Keratinocyte (primary cell): ENCODE results near the gene ETAA1. TPM values are rescaled to one million over a fixed set of nuclear protein-coding genes. Genes with fewer than 3 reads are reported as not detected.

Experiments used
- DNase-seq: peaks from one replicate; pipeline ENCODE4 v3.0.0-alpha.2; 2011; ENCODE audit warnings: low read depth, missing footprints, low spot score
- FAIRE-seq: peaks from 2 replicates; lab custom pipeline; 2011; peaks lifted over from hg19 to GRCh38; lab: Jason Lieb, UNC
- H2AFZ ChIP-seq: 2 replicates; pipeline ENCODE4 v1.6.0; 2012; ENCODE audit warnings: low read length, control low read depth, inconsistent platforms; ENCODE audit not compliant: control insufficient read depth
- H3K27ac ChIP-seq: 2 replicates; pipeline ENCODE4 v1.5.1; 2011; ENCODE audit warnings: low read length; ENCODE audit not compliant: control insufficient read depth, insufficient read depth
- H3K27me3 ChIP-seq: 3 replicates; pipeline ENCODE4 v1.6.0; 2011; ENCODE audit warnings: low read length; ENCODE audit not compliant: control insufficient read depth, insufficient read depth; ENCODE audit errors: extremely low read depth
- H3K36me3 ChIP-seq, 2 experiments: 2 replicates in 1 of 2; 3 replicates in 1 of 2; pipeline ENCODE4 v1.5.1; 2011; ENCODE audit warnings: low read length in 2 of 2, mild to moderate bottlenecking in 1 of 2; ENCODE audit not compliant: control insufficient read depth in 2 of 2, insufficient read depth in 2 of 2; ENCODE audit errors: extremely low read depth in 1 of 2
- H3K4me1 ChIP-seq: 3 replicates; pipeline ENCODE4 v1.5.1; 2011; ENCODE audit warnings: low read length; ENCODE audit not compliant: control insufficient read depth, insufficient read depth; ENCODE audit errors: extremely low read depth
- H3K4me2 ChIP-seq: 3 replicates; pipeline ENCODE4 v1.6.0; 2011; ENCODE audit warnings: low read depth, low read length; ENCODE audit not compliant: control insufficient read depth, insufficient read depth; ENCODE audit errors: extremely low read depth
- H3K4me3 ChIP-seq, 3 experiments: fragments of 200-600 bp in 1 of 3; sonication (generic) in 1 of 3; 2 replicates in 2 of 3; 3 replicates in 1 of 3; pipeline ENCODE4 v1.5.1; 2011 to 2016; ENCODE audit warnings: low read length in 3 of 3, mild to moderate bottlenecking in 3 of 3, control low read depth in 2 of 3, inconsistent platforms in 1 of 3, low read depth in 1 of 3, mixed read lengths in 1 of 3, mixed run types in 1 of 3, moderate library complexity in 1 of 3; ENCODE audit not compliant: control insufficient read depth in 2 of 3, insufficient read depth in 2 of 3; ENCODE audit errors: extremely low read depth in 1 of 3
- H3K79me2 ChIP-seq: 2 replicates; pipeline ENCODE4 v1.6.0; 2012; ENCODE audit warnings: low read length; ENCODE audit not compliant: control insufficient read depth, insufficient read depth
- H3K9ac ChIP-seq: 3 replicates; pipeline ENCODE4 v1.6.0; 2011; ENCODE audit warnings: low read length; ENCODE audit not compliant: control insufficient read depth, insufficient read depth; ENCODE audit errors: extremely low read depth
- H3K9me1 ChIP-seq: 3 replicates; pipeline ENCODE4 v1.6.0; 2011; ENCODE audit warnings: low read length; ENCODE audit not compliant: control insufficient read depth, insufficient read depth; ENCODE audit errors: extremely low read depth
- H3K9me3 ChIP-seq: 2 replicates; pipeline ENCODE4 v1.5.1; 2012; ENCODE audit warnings: low read depth, low read length; ENCODE audit not compliant: control insufficient read depth
- H4K20me1 ChIP-seq: 3 replicates; pipeline ENCODE4 v1.6.0; 2011; ENCODE audit warnings: low read length; ENCODE audit not compliant: control insufficient read depth, insufficient read depth; ENCODE audit errors: extremely low read depth
- EZH2 ChIP-seq: IDR thresholded peaks from one replicate; pipeline ENCODE4 v1.6.1; 2012; ENCODE audit warnings: inconsistent platforms, mild to moderate bottlenecking, low read length, moderate library complexity
- dilution Hi-C: fragments of 300-500 bp; cut with MboI; formaldehyde crosslinking; loops from one replicate; pipeline ENCODE4 v1.7.0; 2020; ENCODE audit warnings: low sequenced_read_pairs; ENCODE audit not compliant: extremely low pct_ligation_motif_present
- polyA plus RNA-seq, 5 experiments: library from polyadenylated mRNA; depleted of rRNA in 3 of 5; stranded (reverse) in 3 of 5; stranded (forward) in 1 of 5; unstranded in 1 of 5; fragments of >200 nt; gene quantifications; 1 replicate in 1 of 5; 2 replicates in 3 of 5; 3 replicates in 1 of 5; pipeline versions ENCODE4 v1.2.1 to v1.2.3, GENCODE V29; 2011 to 2012; ENCODE audit warnings: missing spikeins in 2 of 5, low read depth in 1 of 5, low replicate concordance in 1 of 5
- TF ChIP-seq, protein P1 (sequence below), 3 experiments: IDR thresholded peaks in 1 of 3; conservative IDR thresholded peaks in 1 of 3; optimal IDR thresholded peaks in 1 of 3; 2 replicates in 2 of 3; 3 replicates in 1 of 3; pipeline versions ENCODE3 to v1.5.1; 2011; ENCODE audit warnings: low read length in 3 of 3, mild to moderate bottlenecking in 3 of 3, moderate library complexity in 2 of 3, control low read depth in 1 of 3, inconsistent platforms in 1 of 3; ENCODE audit not compliant: insufficient read depth in 2 of 3; ENCODE audit errors: extremely low read depth in 1 of 3

The ETAA1 gene
- polyA plus RNA-seq, 1 donor (not counting 4 experiments of a cell fraction or from before 2014, with no cell fraction given) = 11.5 TPM

DNA sequence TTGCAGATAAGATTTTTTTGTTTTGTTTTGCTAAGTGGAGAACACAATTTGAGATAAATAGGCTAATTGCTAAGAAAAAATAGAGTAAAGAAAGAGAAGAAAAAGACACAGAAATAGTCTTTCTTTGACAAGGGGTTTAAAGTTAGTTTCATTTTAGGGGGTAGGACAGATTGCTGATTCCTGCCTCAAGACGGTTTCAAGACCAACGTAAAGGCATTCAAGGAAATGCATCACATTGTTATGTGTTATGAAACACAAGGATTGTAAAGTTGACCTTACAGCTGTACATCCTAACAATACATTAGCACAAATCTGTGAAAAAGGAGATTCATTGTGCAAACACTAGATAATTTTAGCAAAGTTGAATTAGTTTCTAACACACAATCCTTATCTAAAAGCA, 22.7 kb upstream of the ETAA1 start:
- no peak for TF ChIP-seq EZH2
- TF ChIP-seq, protein P1, sequence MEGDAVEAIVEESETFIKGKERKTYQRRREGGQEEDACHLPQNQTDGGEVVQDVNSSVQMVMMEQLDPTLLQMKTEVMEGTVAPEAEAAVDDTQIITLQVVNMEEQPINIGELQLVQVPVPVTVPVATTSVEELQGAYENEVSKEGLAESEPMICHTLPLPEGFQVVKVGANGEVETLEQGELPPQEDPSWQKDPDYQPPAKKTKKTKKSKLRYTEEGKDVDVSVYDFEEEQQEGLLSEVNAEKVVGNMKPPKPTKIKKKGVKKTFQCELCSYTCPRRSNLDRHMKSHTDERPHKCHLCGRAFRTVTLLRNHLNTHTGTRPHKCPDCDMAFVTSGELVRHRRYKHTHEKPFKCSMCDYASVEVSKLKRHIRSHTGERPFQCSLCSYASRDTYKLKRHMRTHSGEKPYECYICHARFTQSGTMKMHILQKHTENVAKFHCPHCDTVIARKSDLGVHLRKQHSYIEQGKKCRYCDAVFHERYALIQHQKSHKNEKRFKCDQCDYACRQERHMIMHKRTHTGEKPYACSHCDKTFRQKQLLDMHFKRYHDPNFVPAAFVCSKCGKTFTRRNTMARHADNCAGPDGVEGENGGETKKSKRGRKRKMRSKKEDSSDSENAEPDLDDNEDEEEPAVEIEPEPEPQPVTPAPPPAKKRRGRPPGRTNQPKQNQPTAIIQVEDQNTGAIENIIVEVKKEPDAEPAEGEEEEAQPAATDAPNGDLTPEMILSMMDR (optimal IDR thresholded peaks at IDR 0.05 in 1 of 3, IDR thresholded peaks at IDR 0.05 in 1 of 3, conservative IDR thresholded peaks at IDR 0.05 in 1 of 3; ENCODE audit: extremely low read depth in 1 of 3, insufficient read depth in 2 of 3, low read length in 3 of 3) = no peak
- Histone ChIP-seq H3K4me1 (no peaks in the 10 kb centered on the region), H3K9me1 (no peaks in the 10 kb centered on the region), H3K9ac (no peak overlapping the region), H3K79me2 (no peaks in the 10 kb centered on the region), H3K27me3 (no peaks in the 10 kb centered on the region), H3K36me3 (no peaks in the 10 kb centered on the region), H3K4me2 (peak overlapping the region; percentile 35), H3K27ac (no peak overlapping the region), H3K9me3 (no peaks in the 10 kb centered on the region), H2AFZ (peak overlapping the region; percentile 67), H3K4me3 (peak overlapping the region in 1 of 3 experiments; percentile 26), H4K20me1 (no peaks in the 10 kb centered on the region)
- dilution Hi-C loops = no loop called here
- DNase-seq = no peak
- FAIRE-seq = peak; percentile 34

- Histone ChIP-seq H2AFZ (no peak overlapping the region), H3K4me2 (no peak overlapping the region), H3K9me1 (no peaks in the 10 kb centered on the region), H3K27ac (no peak overlapping the region), H3K27me3 (no peaks in the 10 kb centered on the region), H3K9ac (no peak overlapping the region), H3K4me1 (no peaks in the 10 kb centered on the region), H3K4me3 (no peak overlapping the region), H3K79me2 (no peaks in the 10 kb centered on the region), H3K36me3 (no peaks in the 10 kb centered on the region), H4K20me1 (no peaks in the 10 kb centered on the region), H3K9me3 (no peaks in the 10 kb centered on the region)
- TF ChIP-seq, protein P1 (optimal IDR thresholded peaks at IDR 0.05 in 1 of 3, IDR thresholded peaks at IDR 0.05 in 1 of 3, conservative IDR thresholded peaks at IDR 0.05 in 1 of 3; ENCODE audit: extremely low read depth in 1 of 3, insufficient read depth in 2 of 3, low read length in 3 of 3) = no peak
- no peak for TF ChIP-seq EZH2
- dilution Hi-C loops = no loop called here
- FAIRE-seq = peak; percentile 49
- no peak for DNase-seq
These were observed 22.2 kb upstream of the ETAA1 start for GRCh38 chr2:67374949-67375348.
